Measurements from ENCODE around the gene ADAMTS8. TPM values are rescaled to one million over a fixed set of nuclear protein-coding genes. Genes with fewer than 3 reads are reported as not detected.
A peak's percentile ranks its signal among the peaks of the same experiment; 100 is the strongest.

Gene ADAMTS8
- total and polyA plus RNA-seq, 11 donors, result 0.12 to 2.8 (median 0.87) TPM

DNA sequence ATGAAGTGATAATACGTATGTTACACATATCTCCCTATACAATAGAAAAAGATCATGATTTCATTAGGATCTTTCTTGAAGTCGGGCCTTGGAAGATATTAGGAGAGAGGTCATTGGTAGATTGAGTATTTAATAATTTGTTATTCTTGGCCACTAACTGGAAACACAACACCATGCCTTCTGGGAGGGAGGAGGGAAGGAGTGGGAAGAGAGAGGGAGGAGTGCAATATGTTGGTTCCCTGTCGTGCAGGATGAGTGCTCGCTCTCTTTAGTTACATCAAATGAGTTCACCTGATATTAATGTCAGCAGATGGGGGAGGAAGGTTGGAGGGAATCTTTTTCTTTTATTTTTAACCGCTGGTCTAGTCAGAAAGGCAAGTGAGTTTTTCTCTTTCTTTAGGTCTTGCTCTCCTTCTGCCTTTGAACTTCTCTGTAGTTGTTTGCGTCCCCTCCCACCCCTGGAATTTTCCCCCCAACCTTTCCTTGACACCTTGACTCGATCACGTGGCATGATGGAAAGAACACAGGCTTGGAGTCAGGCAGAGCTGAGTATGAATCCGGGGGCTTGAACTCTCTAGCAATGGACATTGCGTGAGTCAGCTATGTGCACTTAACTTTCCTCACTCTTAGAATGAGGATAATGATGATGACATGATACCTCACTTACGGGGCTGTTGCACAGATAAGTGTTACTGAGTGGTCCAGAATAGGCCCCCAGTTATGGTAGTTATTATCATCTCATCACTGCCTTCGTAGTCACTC is 26.3 kb upstream of the ADAMTS8 start:
- TF ChIP-seq, protein P1, sequence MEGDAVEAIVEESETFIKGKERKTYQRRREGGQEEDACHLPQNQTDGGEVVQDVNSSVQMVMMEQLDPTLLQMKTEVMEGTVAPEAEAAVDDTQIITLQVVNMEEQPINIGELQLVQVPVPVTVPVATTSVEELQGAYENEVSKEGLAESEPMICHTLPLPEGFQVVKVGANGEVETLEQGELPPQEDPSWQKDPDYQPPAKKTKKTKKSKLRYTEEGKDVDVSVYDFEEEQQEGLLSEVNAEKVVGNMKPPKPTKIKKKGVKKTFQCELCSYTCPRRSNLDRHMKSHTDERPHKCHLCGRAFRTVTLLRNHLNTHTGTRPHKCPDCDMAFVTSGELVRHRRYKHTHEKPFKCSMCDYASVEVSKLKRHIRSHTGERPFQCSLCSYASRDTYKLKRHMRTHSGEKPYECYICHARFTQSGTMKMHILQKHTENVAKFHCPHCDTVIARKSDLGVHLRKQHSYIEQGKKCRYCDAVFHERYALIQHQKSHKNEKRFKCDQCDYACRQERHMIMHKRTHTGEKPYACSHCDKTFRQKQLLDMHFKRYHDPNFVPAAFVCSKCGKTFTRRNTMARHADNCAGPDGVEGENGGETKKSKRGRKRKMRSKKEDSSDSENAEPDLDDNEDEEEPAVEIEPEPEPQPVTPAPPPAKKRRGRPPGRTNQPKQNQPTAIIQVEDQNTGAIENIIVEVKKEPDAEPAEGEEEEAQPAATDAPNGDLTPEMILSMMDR (IDR thresholded peaks at IDR 0.05), result no peak
- no peak for TF ChIP-seq POLR2A (IDR thresholded peaks at IDR 0.05)
- Histone ChIP-seq H3K4me1 (peaks cover 0 to 90% (median 67%) of the 10 kb centered on the region in 12 donors), H3K4me3 (peak overlapping the region in 1 of 12 donors; percentile 1), H3K36me3 (peaks cover 0 to 4% (median 0%) of the 10 kb centered on the region in 9 donors), H3K9me3 (no peaks in the 10 kb centered on the region), H3K27me3 (peaks cover 0 to 6% (median 0%) of the 10 kb centered on the region in 9 donors), H3K27ac (peak overlapping the region in 11 of 12 donors; percentile 65 to 91 (median 81))
- ATAC-seq, result peak in 3 of 4 donors; percentile 15 to 38 (median 30)
- 39 to 47% (median 42%) methylated on average over 12 of the region's 12 CpGs for WGBS, 4 donors
- DNase-seq, result peak in 2 of 5 donors; percentile 20 to 39
- intact Hi-C loops (cut with DNase I), result loop anchor here in 8 of 10 donors (2.0 to 10.0 kb wide), 15 partner anchors 22 to 408 kb away; no protein-coding TSS in a partner anchor

DNA sequence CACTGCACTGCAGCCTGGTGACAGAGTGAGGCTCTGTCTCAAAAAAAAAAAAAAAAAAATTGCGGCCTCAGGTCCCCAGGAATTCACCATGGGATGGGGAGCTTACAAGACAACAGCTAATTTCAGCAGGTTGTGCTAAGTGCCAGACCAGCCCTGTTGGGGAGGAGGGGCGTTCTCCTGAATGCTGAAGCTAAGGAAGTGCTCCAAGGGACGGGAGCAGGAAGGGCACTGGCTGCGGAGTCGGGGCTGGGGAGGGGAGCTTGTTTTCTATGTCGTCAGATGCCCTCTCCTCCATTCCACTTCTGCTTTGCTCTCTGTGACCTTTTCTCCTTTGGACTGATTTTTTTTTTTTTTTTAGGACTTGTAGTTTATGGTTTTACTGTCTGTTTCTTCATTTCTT is 24.5 kb upstream of the ADAMTS8 start:
- no peak for TF ChIP-seq POLR2A (IDR thresholded peaks at IDR 0.05)
- TF ChIP-seq, protein P1 (IDR thresholded peaks at IDR 0.05), result no peak
- intact Hi-C loops (cut with DNase I), result loop anchor here in 8 of 10 donors (5.0 to 10.0 kb wide), 12 partner anchors 69 to 409 kb away; no protein-coding TSS in a partner anchor
- peak in 4 of 5 donors; percentile 47 to 71 (median 57) for DNase-seq
- Histone ChIP-seq H3K27me3 (peaks cover 0 to 21% (median 0%) of the 10 kb centered on the region in 9 donors), H3K36me3 (peaks cover 0 to 4% (median 0%) of the 10 kb centered on the region in 9 donors), H3K4me3 (no peak overlapping the region), H3K9me3 (no peaks in the 10 kb centered on the region), H3K27ac (peak overlapping the region in 10 of 12 donors; percentile 3 to 91 (median 84)), H3K4me1 (peaks cover 0 to 86% (median 65%) of the 10 kb centered on the region in 12 donors)
- 30 to 53% (median 36%) methylated on average over 6 of the region's 6 CpGs for WGBS, 4 donors
- no peak for ATAC-seq

DNA sequence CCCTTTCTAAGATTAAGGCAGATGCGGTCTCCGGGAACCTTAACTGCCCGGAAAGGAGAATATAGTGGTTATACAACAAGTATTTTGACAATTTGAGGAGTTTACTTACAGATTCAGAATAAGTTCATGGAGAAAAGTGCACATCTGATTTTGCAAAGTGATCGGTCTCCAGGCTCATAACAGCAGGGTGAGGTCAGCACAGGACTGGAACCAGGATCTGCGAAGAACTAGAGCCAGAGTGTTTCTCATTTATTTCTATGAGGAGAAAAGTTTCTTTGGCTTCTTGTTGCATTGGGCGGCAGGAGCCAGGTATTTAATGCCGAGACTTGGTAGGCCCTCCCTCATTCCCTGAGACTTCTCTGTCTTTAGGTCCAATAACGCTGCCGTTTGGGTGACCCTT is 23.8 kb upstream of the ADAMTS8 start:
- Histone ChIP-seq H3K4me1 (peaks cover 0 to 80% (median 58%) of the 10 kb centered on the region in 12 donors), H3K36me3 (peaks cover 0 to 4% (median 0%) of the 10 kb centered on the region in 9 donors), H3K4me3 (peak overlapping the region in 7 of 12 donors; percentile 63 to 87 (median 73)), H3K27ac (peak overlapping the region in 11 of 12 donors; percentile 54 to 91 (median 80)), H3K9me3 (no peaks in the 10 kb centered on the region), H3K27me3 (peaks cover 0 to 21% (median 0%) of the 10 kb centered on the region in 9 donors)
- peak in 1 of 5 donors; percentile 17 for DNase-seq
- WGBS, 4 donors, result 66 to 77% (median 73%) methylated on average over 9 of the region's 9 CpGs
- intact Hi-C loops (cut with DNase I), result loop anchor here in 8 of 10 donors (5.0 to 10.0 kb wide), 12 partner anchors 70 to 410 kb away; no protein-coding TSS in a partner anchor
- TF ChIP-seq, protein P1 (IDR thresholded peaks at IDR 0.05), result no peak
- no peak for TF ChIP-seq POLR2A (IDR thresholded peaks at IDR 0.05)
- ATAC-seq, result no peak

All from heart left ventricle (tissue), 16 donors.